NCI-H2196 treated with DMSO at 0.1 percent for 48 hours (cell line): ENCODE measurements around the gene BEX1.
"Not testable (repeated sequence)": the region's sequence is repeated elsewhere in the genome, so short reads cannot be mapped to it uniquely, and the experiment has no call there.

Source experiments
- DNase-seq: peaks from one replicate; lab custom pipeline; 2025; ENCODE audit not compliant: unreplicated experiment; lab: John Stamatoyannopoulos, UW

The BEX1 gene

DNA sequence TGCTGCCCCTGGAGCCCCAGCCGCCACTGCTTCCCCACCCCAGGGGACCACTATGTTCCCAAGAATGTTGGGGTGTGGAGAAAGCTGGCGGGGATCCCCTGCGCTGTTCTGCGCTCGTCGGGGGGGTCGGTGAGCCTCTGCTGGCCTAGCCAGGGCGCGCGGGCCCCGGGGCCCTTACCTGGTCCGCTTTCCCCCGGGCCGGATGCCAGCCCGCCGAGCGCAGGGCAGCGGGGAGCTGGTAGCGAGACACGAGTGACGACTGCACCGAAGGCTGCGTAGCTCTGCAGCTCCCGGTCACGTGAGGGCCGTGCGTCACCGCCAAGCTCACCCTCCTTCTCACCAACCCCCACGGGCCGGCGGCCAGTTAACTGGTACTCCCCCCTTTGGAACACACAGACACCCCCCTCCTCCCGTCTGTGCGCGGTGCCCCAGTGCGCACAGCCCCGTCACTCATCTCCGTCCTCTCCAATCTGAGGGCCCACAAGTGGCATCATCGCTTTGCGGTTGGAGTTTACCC is at the start of gene BEX1:
BEX1 (minus strand) TSS at position 254 of the 517 bp plus-strand sequence. CDS start 897 bp downstream, outside the sequence.
- DNase-seq, result peak; percentile 70

DNA sequence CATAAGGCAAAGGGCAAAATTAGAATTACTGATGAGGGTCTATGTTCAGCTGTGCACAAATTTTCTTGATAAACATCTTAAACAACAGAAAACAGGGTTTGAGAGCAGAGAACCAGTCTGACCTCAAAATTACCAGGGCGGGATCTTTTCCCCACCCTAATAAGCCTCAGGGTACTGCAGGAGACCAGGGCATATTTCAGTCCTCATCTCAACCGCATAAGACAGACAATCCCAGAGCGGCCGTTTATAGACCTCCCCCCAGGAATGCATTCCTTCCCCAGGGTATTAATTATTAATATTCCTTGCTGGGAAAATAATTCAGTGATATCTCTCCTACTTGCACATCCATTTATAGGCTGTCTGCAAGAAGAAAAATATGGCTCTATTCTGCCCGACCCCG is 45.5 kb upstream of the BEX1 start:
- DNase-seq, result not testable (repeated sequence)

DNA sequence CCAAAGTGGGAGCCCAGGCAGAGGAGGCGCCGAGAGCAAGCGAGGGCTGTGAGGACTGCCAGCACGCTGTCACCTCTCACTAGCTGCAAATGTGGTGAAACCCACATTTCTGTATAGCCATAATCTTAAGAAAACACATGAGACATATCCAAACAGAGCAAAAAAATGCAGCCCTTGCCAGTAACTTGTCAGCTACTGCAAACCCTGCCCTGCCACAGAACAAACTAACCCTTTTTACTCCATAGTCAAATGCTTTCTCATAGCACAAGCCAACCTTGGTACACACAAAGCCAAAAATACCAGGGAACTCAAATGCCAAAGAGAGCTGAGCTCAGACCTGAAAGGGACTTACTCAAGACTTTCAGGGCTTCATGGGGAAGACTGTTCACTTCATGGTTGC is 43.9 kb upstream of the BEX1 start:
- no peak for DNase-seq

DNA sequence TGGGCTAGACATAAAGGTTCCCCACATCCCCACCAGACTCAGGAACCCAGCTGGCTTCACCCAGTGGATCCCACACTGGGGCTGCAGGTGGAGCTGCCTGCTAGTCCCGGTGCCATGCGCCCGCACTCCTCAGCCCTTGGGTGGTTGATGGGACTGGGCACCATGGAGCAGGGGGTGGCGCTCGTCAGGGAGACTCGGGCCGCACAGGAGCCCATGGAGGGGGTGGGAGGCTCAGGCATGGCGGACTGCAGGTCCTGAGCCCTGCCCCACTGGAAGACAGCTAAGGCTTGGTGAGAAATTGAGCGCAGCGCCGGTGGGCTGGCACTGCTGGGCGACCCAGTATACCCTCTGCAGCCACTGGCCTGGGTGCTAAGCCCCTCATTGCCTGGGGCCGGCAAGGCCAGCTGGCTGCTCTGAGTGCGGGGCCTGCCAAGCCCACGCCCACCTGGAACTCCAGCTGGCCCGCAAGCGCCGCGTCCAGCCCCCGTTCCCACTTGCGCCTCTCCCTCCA is 43.3 kb upstream of the BEX1 start:
- DNase-seq, result not testable (repeated sequence)

DNA sequence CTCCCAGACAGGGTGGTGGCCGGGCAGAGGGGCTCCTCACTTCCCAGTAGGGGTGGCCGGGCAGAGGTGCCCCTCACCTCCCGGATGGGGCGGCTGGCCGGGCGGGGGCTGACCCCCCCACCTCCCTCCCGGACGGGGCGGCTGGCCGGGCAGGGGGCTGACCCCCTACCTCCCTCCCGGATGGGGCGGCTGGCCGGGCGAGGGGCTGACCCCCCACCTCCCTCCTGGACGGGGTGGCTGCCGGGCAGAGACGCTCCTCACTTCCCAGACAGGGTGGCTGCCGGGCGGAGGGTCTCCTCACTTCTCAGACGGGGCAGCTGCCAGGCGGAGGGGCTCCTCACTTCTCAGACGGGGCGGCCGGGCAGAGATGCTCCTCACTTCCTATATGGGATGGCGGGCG is 40.4 kb upstream of the BEX1 start:
- DNase-seq, result not testable (repeated sequence)

DNA sequence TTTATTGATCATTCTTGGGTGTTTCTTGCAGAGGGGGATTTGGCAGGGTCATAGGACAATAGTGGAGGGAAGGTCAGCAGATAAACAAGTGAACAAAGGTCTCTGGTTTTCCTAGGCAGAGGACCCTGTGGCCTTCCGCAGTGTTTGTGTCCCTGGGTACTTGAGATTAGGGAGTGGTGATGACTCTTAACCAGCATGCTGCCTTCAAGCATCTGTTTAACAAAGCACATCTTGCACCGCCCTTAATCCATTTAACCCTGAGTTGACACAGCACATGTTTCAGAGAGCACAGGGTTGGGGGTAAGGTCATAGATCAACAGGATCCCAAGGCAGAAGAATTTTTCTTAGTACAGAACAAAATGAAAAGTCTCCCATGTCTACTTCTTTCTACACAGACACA is 39.9 kb upstream of the BEX1 start:
- DNase-seq, result not testable (repeated sequence)

DNA sequence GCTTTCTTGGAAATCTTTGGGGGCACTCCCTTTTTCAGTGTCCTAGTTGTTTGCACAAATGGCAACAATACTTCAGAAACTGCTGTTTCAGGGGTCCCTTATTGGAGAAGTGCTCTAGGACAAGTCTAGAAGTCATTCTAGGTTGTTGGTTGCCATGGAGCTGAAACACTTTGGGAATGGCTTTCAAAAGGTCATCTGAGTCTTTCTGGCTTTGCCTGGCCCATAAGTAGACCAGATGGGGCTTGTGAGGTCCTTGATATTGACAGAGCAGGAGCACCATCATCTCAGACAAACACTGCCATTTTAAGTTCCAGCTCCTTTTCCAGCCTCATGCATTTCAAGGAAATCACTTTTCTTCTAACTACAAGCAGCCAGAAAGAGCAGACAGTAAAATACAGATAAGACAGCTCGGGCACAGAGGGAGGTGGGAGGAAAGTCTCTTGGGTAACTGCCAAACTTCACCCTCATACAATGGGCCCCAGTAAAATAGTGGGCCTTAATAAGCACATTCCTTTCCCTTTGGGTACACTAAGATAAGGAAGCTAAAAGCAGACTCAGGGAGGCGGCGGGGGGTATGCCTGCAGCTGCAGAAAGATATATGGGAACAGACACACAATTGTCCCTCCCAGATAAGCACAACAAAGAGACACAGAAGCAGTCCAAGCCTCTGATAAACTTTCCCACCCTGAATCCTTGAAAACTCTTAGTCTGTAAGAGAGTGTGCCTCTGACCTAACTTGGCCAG is 37.5 kb upstream of the BEX1 start:
- no peak for DNase-seq

DNA sequence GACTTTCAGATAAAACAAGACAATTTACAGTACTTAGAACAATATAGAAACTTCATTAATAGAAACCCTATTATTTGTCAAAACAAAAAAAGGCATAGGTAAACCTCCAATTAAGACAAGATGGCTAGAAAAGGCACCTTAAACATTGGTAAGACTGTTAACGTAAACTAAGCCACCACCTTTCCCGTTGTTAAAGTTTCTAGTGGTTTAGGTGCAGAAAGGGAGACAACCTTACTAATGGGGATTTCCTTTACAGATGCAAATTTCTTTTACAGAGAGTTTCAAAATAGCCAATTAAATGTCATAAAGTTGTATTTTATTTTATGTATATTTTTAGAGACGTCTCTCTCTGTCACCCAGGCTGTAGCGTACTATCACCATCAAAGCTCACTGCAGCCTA is 36.5 kb upstream of the BEX1 start:
- no peak for DNase-seq

DNA sequence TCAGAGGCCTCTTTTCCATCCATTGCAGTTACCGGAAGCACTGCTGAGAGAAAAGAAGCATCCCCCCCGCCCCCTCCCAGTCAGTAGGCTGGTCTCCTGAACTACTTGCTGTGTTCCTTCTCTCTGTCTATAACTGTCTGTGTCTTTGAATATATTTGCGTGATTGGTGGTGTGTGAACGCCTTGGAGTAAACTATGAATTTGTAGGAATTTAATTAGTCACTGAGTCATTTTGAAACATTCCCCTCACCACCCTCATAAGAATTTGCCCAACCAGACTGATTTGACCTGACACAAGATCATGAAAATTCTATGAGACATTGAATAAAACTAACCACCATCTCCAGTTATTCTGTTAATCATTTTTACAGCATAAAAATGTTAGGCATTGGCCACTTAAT is 35.7 kb upstream of the BEX1 start:
- DNase-seq, result no peak

DNA sequence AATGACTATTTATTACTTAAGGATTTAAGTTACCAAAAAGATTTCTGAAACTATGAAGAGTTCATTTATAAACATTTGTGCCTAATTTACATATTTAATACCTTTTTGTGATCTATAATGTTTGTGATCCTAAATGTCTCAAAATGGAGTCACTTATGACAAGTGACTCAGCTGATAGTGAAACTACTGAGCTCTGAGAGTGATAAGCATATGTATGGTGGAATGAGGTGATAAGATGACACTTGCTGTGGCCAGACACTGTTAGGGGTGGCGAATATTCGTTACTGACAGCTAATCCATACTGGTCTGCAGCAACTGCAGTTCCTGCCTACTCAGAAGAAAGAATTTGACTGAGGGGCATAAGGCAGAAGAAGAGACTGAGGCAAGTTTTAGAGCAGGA is 34.5 kb upstream of the BEX1 start:
- no peak for DNase-seq

DNA sequence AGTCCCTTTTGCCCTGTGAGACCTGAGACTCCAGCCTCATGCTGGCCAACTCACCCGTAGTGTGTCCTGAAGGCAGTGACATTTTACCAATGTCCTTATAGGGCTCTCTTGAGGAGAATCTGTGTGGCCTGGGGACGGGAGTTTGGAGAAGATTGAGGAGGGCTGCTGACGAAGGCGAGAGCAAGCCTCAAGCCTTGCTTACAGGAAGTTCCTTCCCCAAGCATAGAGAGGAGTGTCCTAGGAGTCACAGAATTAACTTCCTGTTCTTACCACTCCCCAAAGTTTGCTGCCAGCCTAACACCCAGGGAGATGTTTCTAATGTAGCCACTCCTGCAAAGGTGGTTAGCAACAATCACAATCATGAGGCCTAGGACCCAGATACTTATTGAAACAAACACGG is 29.0 kb upstream of the BEX1 start, which contains the start of gene NXF3:
NXF3 (minus strand) TSS at position 202 of the 400 bp plus-strand sequence; CDS start at position 82, 120 bp downstream.
- no peak for DNase-seq

DNA sequence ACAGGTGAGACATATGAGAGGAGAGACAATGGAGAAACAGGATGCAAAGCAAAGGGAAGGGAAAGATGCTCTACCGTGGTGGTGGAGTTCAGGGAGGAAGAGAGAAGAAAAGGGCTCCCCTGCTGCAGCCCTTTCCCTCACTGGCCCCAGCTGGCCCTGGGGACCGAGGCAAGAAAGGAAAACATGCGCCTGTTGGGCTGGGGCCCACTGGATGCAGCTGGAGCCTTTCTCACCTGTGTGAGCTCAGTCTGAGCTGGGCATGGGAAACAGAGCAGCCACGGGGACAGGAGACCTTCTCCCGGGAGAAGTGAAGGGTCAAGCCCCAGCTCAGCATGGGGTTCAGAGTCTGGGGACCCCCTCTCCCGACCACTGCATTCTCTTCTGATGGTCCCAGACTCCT is 17.1 kb upstream of the BEX1 start:
- DNase-seq, result no peak

DNA sequence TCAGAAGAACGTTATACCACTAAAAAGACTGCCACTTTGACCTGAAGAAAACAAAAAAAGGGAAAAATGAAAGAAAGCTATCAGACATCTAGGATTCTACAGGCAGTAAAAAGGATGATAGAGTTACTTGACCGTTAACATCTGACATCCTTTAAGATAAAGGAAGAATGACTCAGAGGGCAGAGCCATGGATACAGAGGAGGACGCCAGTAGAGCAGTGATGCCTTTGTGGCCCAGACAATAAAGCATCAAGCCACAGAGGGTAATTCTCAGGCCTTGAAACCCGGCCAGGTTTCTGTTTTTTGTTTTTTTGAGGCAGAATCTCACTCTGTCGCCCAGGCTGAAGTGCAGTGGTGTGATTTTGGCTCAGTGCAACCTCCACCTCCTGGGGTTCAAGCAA is 9.5 kb upstream of the BEX1 start:
- no peak for DNase-seq

DNA sequence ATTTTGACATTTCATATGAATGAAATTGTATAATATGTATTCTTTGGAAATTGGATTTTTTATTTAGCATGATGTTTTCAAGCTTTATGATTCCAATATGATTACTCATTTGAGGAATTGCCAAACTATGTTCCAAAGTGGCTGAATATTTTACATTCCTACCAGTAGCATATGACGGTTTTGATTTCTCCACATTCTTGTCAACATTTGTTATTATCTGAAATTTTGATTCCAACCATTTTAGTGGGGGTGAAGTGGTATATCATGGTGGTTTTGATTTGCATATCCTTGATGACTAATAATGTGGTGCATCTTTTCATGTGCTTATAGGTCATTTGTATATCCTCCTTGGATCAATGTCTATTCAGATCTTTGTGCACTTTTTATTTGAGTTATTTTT is 2.6 kb upstream of the BEX1 start:
- no peak for DNase-seq

DNA sequence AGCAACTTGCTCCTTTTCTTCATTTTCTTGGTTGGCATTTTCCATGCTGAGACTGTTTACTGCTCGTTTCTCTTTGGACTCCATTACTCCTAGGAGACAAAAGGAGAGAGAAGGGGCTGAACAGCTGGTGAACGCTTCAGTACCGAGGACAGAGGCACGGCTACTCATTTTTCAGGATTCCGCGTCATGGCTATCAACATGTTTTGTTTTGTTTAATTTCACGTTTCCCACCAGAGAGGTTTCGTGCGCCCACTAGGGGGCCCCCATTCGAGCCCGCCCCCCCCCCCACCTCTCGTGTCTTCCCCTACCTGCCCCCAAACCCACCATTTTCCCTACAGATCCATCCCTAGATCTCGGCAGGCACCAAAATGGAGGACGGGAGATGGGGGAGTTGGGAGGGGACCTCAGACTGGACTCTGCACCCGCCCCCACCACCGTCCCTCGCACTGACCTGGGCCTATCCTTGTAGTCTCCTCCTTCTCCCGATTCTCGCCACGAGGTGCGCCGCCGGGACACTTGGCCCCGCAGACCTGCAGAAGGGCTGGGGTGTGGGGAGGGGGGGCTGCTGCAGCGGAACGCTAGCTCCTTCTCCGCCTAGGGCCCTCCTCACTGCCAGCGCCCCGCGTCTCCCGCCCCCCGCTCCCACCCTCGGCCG is 653 bp downstream of the BEX1 start:
- DNase-seq, result peak; percentile 33

DNA sequence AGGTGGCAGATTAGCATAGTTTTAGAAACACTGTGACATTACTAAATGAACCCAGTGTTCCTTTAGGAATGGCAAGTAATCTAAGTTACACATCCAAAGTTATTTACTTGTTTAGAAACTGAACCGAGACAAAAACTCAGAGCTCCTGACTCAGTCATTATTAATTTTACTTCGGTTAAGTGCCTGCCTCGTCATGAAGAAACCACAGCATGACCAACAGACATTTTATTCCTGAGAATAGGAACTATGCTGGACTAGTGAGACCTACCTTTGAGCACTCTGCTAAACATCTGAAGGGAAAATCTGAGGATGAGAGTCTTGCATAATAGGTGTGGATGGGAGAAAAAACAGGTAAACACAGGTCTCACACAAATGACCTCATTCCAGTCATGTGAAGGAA is 2.5 kb downstream of the BEX1 start:
- no peak for DNase-seq

DNA sequence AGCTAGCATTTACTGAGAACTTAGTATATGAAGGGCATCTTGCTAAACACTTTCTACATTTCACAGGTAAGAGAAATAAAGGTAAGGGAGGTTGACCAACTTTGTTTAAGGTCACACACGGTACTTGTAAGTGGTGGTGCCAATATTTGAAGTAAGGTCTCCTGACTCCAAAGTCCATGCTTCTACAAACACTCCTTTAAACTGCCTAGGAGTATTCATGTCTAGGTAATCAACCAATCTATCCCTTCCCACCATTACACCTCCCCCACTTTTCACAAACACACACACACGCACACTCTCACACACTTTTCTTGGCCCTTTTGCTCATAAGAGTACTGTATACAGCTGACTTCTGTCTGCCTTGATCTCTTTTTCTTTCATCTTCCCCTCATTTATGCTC is 7.1 kb downstream of the BEX1 start:
- DNase-seq, result no peak

DNA sequence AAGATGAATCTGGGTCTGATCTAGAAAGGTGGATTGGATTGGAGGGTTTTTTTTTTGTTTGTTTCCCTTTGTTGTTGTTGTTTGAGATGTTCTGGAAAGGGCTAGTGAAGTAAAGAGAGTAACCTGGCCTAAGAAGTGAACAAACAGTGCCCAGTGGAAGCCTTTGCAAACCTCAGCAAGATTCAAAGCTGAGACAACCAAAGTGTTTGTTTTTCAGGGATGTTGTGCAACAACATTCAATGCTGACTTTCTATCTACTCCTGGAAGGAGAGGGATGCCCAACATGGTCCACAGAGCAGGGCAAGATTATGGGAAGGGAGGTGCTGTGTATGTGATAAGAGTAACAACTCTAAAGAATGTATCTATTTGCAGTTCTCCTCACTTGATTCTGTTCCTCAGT is 11.3 kb downstream of the BEX1 start:
- DNase-seq, result no peak

DNA sequence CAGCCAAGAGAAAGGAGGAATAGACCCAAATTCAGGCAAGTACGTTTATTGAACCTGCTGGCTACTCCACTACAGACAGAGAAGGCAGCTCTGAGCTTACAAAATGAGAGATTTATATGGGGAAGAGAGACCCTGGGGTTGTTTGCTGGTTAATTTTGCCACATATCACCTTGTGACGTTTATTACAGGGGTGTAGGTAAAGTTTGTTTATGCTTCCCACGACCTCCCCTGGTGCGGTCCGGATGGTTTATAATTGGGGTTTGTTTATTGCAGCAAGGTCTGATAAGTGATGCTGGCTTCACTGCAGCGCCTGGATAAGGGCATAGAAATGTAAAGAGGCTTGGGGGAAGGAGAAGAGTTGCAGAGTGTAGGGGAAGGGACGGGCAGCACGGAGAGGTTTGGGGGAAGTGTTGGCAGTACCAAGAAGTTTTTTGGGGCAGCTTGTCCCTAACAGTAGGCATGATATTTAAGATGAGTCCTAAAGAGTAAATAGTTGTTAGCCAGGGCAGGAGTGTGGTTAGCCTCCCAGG is 12.6 kb downstream of the BEX1 start:
- DNase-seq, result no peak

DNA sequence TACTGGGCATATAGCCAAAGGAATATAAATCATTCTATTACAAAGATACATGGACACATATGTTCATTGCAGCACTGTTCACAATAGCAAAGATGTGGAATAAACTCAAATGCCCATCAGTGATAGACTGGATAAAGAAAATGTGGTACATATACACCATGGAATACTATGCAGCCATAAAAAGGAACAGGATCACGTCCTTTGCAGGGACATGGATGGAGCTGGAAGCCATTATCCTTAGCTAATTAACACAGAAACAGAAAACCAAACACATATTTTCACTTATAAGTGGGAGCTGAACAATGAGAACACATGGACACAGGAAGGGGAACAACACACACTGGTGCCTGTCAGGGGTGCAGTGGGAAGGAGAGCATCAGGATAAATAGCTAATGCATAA is 30.6 kb downstream of the BEX1 start:
- not testable (repeated sequence) for DNase-seq

DNA sequence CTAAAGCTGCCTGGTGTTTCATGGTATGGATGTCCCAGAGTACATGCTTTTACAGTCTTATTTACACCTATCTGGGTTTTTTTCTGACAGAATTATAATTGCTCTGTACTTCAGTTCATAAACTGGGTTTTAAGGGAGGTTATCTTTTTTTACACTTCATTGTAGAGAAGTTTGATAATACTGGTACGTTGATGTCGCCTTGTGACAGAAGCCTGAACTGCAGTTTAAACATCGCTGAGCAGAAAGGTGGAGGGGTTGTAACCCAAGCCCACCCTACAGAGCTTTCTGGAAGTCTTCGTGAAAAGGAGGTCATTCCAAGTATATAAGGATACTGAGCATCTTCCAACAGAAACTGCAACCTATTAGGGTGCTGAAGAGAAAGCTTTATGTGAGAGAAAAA is 46.4 kb downstream of the BEX1 start:
- DNase-seq, result no peak

DNA sequence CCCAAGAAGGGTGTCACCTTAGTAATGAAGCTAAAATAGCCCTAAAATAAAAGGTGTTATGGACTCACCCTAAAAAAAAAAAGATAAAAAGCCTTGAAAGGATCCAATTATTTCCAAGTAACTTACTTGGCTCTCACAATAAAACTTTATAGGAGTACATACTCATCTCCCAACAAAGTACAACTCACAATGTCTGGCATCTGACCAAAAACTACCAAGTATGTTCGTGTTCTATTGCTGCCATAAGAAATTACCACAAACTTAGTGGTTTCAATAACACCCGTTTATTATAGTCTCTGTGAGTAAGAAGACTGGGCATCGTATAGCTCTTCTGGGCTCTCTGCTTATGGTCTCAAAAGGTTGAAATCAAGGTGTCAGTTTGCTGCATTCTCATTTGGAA is 51.0 kb downstream of the BEX1 start:
- no peak for DNase-seq
